ENCODE data around the gene MYH9.

- TF ChIP-seq, protein P1, sequence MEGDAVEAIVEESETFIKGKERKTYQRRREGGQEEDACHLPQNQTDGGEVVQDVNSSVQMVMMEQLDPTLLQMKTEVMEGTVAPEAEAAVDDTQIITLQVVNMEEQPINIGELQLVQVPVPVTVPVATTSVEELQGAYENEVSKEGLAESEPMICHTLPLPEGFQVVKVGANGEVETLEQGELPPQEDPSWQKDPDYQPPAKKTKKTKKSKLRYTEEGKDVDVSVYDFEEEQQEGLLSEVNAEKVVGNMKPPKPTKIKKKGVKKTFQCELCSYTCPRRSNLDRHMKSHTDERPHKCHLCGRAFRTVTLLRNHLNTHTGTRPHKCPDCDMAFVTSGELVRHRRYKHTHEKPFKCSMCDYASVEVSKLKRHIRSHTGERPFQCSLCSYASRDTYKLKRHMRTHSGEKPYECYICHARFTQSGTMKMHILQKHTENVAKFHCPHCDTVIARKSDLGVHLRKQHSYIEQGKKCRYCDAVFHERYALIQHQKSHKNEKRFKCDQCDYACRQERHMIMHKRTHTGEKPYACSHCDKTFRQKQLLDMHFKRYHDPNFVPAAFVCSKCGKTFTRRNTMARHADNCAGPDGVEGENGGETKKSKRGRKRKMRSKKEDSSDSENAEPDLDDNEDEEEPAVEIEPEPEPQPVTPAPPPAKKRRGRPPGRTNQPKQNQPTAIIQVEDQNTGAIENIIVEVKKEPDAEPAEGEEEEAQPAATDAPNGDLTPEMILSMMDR (IDR thresholded peaks at IDR 0.05) = no peak
- TF ChIP-seq POLR2AphosphoS5 (IDR thresholded peaks at IDR 0.05) = no peak
- TF ChIP-seq EP300 (IDR thresholded peaks at IDR 0.05) = no peak
- no peak for TF ChIP-seq POLR2A (IDR thresholded peaks at IDR 0.05; ENCODE audit: low read depth)
Observed at GRCh38 chr22:36415415-36416168, 27.8 kb upstream of the MYH9 start.

Measured in esophagus muscularis mucosa (tissue), 4 donors.